SU-DHL-6 (cell line): ENCODE results near the gene WDR73.

Experiments
- CTCF ChIP-seq: fragments of 200-600 bp; sonication (generic); IDR thresholded peaks from one replicate; pipeline ENCODE4 v1.5.1; 2017; ENCODE audit warnings: antibody characterized with exemption, mild to moderate bottlenecking, low read length, moderate library complexity; ENCODE audit not compliant: insufficient read depth, poor library complexity, severe bottlenecking
- EZH2phosphoT487 ChIP-seq: fragments of 200-600 bp; sonication (generic), shearing (Covaris generic); conservative IDR thresholded peaks from 2 replicates; pipeline ENCODE4 v1.6.1; 2018; ENCODE audit warnings: mild to moderate bottlenecking, antibody characterized with exemption, low read length, moderate library complexity, mixed read lengths

GRCh38 chr15:84703808-84704207 is 49.7 kb upstream of the WDR73 start:
- TF ChIP-seq CTCF, result no peak
- no peak for TF ChIP-seq EZH2phosphoT487
